NB4 (cell line): ENCODE data around the gene TPRG1L.
"Not testable (repeated sequence)": the region's sequence is repeated elsewhere in the genome, so short reads cannot be mapped to it uniquely, and the experiment has no call there.

Experiments used
- MYC ChIP-seq: IDR thresholded peaks from 2 replicates; pipeline ENCODE4 v1.6.1; 2011; ENCODE audit warnings: low read depth, low read length
- POLR2A ChIP-seq: IDR thresholded peaks from 2 replicates; pipeline ENCODE4 v1.6.1; 2011; ENCODE audit warnings: mild to moderate bottlenecking; ENCODE audit not compliant: insufficient read length; ENCODE audit errors: extremely low read depth
- TF ChIP-seq, protein P1 (sequence below): IDR thresholded peaks from one replicate; pipeline ENCODE4 v1.5.1; 2012; ENCODE audit warnings: low read depth, low read length
- TF ChIP-seq, protein P2 (sequence below): IDR thresholded peaks from 2 replicates; pipeline ENCODE4 v1.6.1; 2011; ENCODE audit warnings: low read depth, low read length

DNA sequence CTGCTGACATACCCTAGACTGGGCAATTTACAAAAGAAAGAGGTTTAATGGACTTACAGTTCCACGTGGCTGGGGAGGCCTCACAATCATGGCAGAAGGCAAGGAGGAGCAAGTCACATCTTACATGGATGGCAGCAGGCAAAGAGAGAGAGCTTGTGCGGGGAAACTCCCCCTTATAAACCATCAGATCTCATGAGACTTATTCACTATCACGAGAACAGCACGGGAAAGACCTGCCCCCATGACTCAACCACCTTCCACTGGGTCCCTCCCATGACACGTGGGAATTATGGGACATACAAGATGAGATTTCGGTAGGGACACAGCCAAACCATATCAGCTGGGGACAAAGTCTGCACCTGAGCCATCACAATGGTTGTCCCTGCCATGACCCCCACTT lies 49.3 kb upstream of the TPRG1L start:
- TF ChIP-seq, protein P1, sequence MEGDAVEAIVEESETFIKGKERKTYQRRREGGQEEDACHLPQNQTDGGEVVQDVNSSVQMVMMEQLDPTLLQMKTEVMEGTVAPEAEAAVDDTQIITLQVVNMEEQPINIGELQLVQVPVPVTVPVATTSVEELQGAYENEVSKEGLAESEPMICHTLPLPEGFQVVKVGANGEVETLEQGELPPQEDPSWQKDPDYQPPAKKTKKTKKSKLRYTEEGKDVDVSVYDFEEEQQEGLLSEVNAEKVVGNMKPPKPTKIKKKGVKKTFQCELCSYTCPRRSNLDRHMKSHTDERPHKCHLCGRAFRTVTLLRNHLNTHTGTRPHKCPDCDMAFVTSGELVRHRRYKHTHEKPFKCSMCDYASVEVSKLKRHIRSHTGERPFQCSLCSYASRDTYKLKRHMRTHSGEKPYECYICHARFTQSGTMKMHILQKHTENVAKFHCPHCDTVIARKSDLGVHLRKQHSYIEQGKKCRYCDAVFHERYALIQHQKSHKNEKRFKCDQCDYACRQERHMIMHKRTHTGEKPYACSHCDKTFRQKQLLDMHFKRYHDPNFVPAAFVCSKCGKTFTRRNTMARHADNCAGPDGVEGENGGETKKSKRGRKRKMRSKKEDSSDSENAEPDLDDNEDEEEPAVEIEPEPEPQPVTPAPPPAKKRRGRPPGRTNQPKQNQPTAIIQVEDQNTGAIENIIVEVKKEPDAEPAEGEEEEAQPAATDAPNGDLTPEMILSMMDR: not testable (repeated sequence)
- TF ChIP-seq POLR2A, MYC: not testable (repeated sequence)
- TF ChIP-seq, protein P2, sequence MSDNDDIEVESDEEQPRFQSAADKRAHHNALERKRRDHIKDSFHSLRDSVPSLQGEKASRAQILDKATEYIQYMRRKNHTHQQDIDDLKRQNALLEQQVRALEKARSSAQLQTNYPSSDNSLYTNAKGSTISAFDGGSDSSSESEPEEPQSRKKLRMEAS: not testable (repeated sequence)
